Inflammatory macrophage treated with lipopolysaccharide for 1 hour (primary cell): Measurements from ENCODE around the gene EVA1C.
A peak's percentile ranks its signal among the peaks of the same experiment; 100 is the strongest.

ENCODE experiments used
- DNase-seq, 2 donors: peaks; one replicate each; pipeline ENCODE4 v3.0.0-alpha.2; 2020 to 2022

Gene EVA1C

GRCh38 chr21:32391755-32392154 lies 20.8 kb upstream of the EVA1C start:
- no peak for DNase-seq

GRCh38 chr21:32392299-32392879 lies 20.1 kb upstream of the EVA1C start:
- no peak for DNase-seq

GRCh38 chr21:32392880-32393676 lies 19.4 kb upstream of the EVA1C start, which contains the start of gene URB1:
TSS of gene URB1 (minus strand) at chr21:32393012. CDS start at chr21:32392910, 102 bp downstream.
- peak; percentile 81 to 96 for DNase-seq

GRCh38 chr21:32393677-32394001 lies 18.9 kb upstream of the EVA1C start:
- DNase-seq: peak in 1 of 2 donors; percentile 67

GRCh38 chr21:32403201-32403777 lies 9.2 kb upstream of the EVA1C start:
- peak; percentile 45 to 90 for DNase-seq

- DNase-seq: no peak
These were observed 6.1 kb upstream of the EVA1C start for GRCh38 chr21:32406405-32406804.

- no peak for DNase-seq
These were observed 2.2 kb upstream of the EVA1C start for GRCh38 chr21:32410291-32410690.

GRCh38 chr21:32410916-32411315 lies 1.6 kb upstream of the EVA1C start:
- DNase-seq: no peak

GRCh38 chr21:32411350-32412161 lies 950 bp upstream of the EVA1C start:
- DNase-seq: peak; percentile 30 to 48

GRCh38 chr21:32413015-32413504 lies 554 bp downstream of the EVA1C start:
- no peak for DNase-seq

GRCh38 chr21:32413697-32414578 lies 1.4 kb downstream of the EVA1C start:
- no peak for DNase-seq

GRCh38 chr21:32414579-32415358 lies 2.3 kb downstream of the EVA1C start:
- DNase-seq: no peak

- DNase-seq: no peak
These were observed 3.2 kb downstream of the EVA1C start for GRCh38 chr21:32415451-32416398.

- no peak for DNase-seq
These were observed 5.6 kb downstream of the EVA1C start for GRCh38 chr21:32418146-32418545.

- DNase-seq: no peak
These were observed 9.6 kb downstream of the EVA1C start for GRCh38 chr21:32422064-32422463.

- no peak for DNase-seq
These were observed 11.0 kb downstream of the EVA1C start for GRCh38 chr21:32423320-32424190.

GRCh38 chr21:32424191-32424535 lies 11.7 kb downstream of the EVA1C start:
- DNase-seq: no peak

- no peak for DNase-seq
These were observed 12.2 kb downstream of the EVA1C start for GRCh38 chr21:32424674-32425073.

GRCh38 chr21:32425628-32426027 lies 13.1 kb downstream of the EVA1C start:
- DNase-seq: no peak
